Neural cell (in vitro differentiated cells): ENCODE results near the gene DESI2. TPM values are rescaled to one million over a fixed set of nuclear protein-coding genes. Genes with fewer than 3 reads are reported as not detected.

Source experiments
- H2AFZ ChIP-seq: fragments of 200-600, 300-800 bp; sonication (generic), shearing (Covaris generic); 2 replicates; pipeline ENCODE4 v1.6.0; 2014; ENCODE audit warnings: low read depth, mild to moderate bottlenecking, antibody characterized with exemption, low read length, moderate library complexity
- H3F3A ChIP-seq: fragments of 200-600 bp; shearing (Covaris generic); 2 replicates; pipeline ENCODE4 v1.6.1; 2016; ENCODE audit warnings: mild to moderate bottlenecking, moderate library complexity, mixed read lengths, antibody characterized with exemption, low read length; ENCODE audit not compliant: insufficient read depth, poor library complexity, severe bottlenecking
- H3K27ac ChIP-seq: fragments of 200-600, 300-800 bp; sonication (generic), shearing (Covaris generic); 2 replicates; pipeline ENCODE4 v1.5.1; 2014; ENCODE audit warnings: mild to moderate bottlenecking, low read length, moderate library complexity
- H3K27me3 ChIP-seq: fragments of 300-800, 200-600 bp; sonication (generic), shearing (Covaris generic); 2 replicates; pipeline ENCODE4 v1.6.0; 2014; ENCODE audit warnings: mild to moderate bottlenecking, low read depth, low read length, moderate library complexity; ENCODE audit not compliant: insufficient read depth
- H3K36me3 ChIP-seq: fragments of 300-800, 200-600 bp; sonication (generic), shearing (Covaris generic); 2 replicates; pipeline ENCODE4 v1.5.1; 2014; ENCODE audit warnings: mild to moderate bottlenecking, antibody characterized with exemption, low read length, moderate library complexity; ENCODE audit not compliant: insufficient read depth
- H3K4me2 ChIP-seq: fragments of 300-800, 200-600 bp; sonication (generic), shearing (Covaris generic); 2 replicates; pipeline ENCODE4 v1.6.0; 2014; ENCODE audit warnings: mild to moderate bottlenecking, low read length
- H3K4me3 ChIP-seq: fragments of 300-800, 200-600 bp; sonication (generic), shearing (Covaris generic); 2 replicates; pipeline ENCODE4 v1.5.1; 2014; ENCODE audit warnings: mild to moderate bottlenecking, low read length, moderate library complexity
- H3K79me2 ChIP-seq: fragments of 200-600 bp; shearing (Covaris generic); replicated peaks from 2 replicates; pipeline ENCODE4 v1.6.0; 2014; ENCODE audit warnings: mild to moderate bottlenecking, low read length, moderate library complexity; ENCODE audit not compliant: insufficient read depth
- H3K9ac ChIP-seq: fragments of 300-800, 200-600 bp; sonication (generic), shearing (Covaris generic); 2 replicates; pipeline ENCODE4 v1.6.1; 2016; ENCODE audit warnings: mild to moderate bottlenecking, low read length, mixed read lengths
- H3K9me2 ChIP-seq: fragments of 200-600 bp; shearing (Covaris generic); 2 replicates; pipeline ENCODE4 v1.6.1; 2016; ENCODE audit warnings: mild to moderate bottlenecking, low read length, mixed read lengths; ENCODE audit not compliant: insufficient read depth
- H3K9me3 ChIP-seq: fragments of 200-600, 300-800 bp; sonication (generic), shearing (Covaris generic); 2 replicates; pipeline ENCODE4 v1.6.1; 2016; ENCODE audit warnings: mild to moderate bottlenecking, mixed run types, low read length, moderate library complexity, mixed read lengths
- H4K20me1 ChIP-seq: fragments of 200-600 bp; shearing (Covaris generic); 2 replicates; pipeline ENCODE4 v1.6.1; 2016; ENCODE audit warnings: mild to moderate bottlenecking, mixed run types; ENCODE audit not compliant: insufficient read depth
- EP300 ChIP-seq: fragments of 450-650 bp; conservative IDR thresholded peaks from 2 replicates; pipeline ENCODE4 v1.6.1; 2014; ENCODE audit warnings: antibody characterized with exemption, mild to moderate bottlenecking, moderate library complexity; ENCODE audit not compliant: poor library complexity, severe bottlenecking
- EZH2 ChIP-seq: fragments of 200-600, 300-800 bp; shearing (Covaris generic), sonication (generic); IDR thresholded peaks from 2 replicates; pipeline ENCODE4 v1.6.1; 2014; ENCODE audit warnings: antibody characterized with exemption, low read length, borderline replicate concordance, mild to moderate bottlenecking; ENCODE audit not compliant: insufficient read depth, poor library complexity, severe bottlenecking
- MXI1 ChIP-seq: fragments of 450-650 bp; conservative IDR thresholded peaks from 2 replicates; pipeline ENCODE4 v1.6.1; 2014; ENCODE audit warnings: antibody characterized with exemption, mild to moderate bottlenecking; ENCODE audit not compliant: poor library complexity, severe bottlenecking
- POLR2AphosphoS5 ChIP-seq: IDR thresholded peaks from 2 replicates; pipeline ENCODE4 v1.6.1; 2012
- RAD21 ChIP-seq: fragments of 450-650 bp; conservative IDR thresholded peaks from 2 replicates; pipeline ENCODE4 v1.6.1; 2014; ENCODE audit warnings: antibody characterized with exemption, mild to moderate bottlenecking, moderate library complexity
- SMC3 ChIP-seq: fragments of 450-650 bp; conservative IDR thresholded peaks from 2 replicates; pipeline ENCODE4 v1.6.1; 2014; ENCODE audit warnings: antibody characterized with exemption, mild to moderate bottlenecking, moderate library complexity; ENCODE audit not compliant: poor library complexity
- TAF1 ChIP-seq: IDR thresholded peaks from 2 replicates; pipeline ENCODE4 v1.6.1; 2012; ENCODE audit warnings: low read depth
- polyA plus RNA-seq: library from polyadenylated mRNA; depleted of rRNA; stranded (reverse); fragments of >200 nt; gene quantifications from 2 replicates; pipeline ENCODE4 v1.2.3, GENCODE V29; 2014
- TF ChIP-seq, protein P1 (sequence below): fragments of 450-650 bp; IDR thresholded peaks from 2 replicates; pipeline ENCODE4 v1.5.1; 2014; ENCODE audit warnings: antibody characterized with exemption, mild to moderate bottlenecking, moderate library complexity; ENCODE audit not compliant: poor library complexity, severe bottlenecking
- TF ChIP-seq, protein P2 (sequence below): IDR thresholded peaks from 2 replicates; pipeline ENCODE4 v1.6.1; 2012; ENCODE audit warnings: borderline replicate concordance

Gene DESI2
- polyA plus RNA-seq, 1 donor from 2014 or later, result 30.8 TPM

DNA sequence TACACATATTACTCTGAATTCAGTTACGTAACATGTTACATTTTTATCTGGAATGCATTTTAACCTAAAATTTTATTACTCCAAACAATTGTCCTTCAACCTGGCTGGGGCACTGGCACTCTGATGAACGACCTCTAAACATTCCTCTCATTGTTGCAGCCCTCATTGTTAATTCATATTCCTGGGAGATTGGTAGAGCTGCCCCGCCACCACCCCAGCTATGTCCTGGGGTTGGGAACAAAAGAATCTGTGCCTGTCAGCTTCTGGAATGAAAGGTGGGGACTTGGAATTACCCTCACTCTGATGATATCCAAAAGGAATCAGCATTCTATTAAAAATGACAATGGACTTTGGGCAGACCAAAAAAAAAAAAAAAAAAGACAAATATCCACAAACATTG, 38.0 kb upstream of the DESI2 start:
- TF ChIP-seq MXI1 (no peak), POLR2AphosphoS5 (no peak), SMC3 (no peak), RAD21 (no peak), TAF1 (no peak), EZH2 (no peak), EP300 (no peak)
- TF ChIP-seq, protein P1, sequence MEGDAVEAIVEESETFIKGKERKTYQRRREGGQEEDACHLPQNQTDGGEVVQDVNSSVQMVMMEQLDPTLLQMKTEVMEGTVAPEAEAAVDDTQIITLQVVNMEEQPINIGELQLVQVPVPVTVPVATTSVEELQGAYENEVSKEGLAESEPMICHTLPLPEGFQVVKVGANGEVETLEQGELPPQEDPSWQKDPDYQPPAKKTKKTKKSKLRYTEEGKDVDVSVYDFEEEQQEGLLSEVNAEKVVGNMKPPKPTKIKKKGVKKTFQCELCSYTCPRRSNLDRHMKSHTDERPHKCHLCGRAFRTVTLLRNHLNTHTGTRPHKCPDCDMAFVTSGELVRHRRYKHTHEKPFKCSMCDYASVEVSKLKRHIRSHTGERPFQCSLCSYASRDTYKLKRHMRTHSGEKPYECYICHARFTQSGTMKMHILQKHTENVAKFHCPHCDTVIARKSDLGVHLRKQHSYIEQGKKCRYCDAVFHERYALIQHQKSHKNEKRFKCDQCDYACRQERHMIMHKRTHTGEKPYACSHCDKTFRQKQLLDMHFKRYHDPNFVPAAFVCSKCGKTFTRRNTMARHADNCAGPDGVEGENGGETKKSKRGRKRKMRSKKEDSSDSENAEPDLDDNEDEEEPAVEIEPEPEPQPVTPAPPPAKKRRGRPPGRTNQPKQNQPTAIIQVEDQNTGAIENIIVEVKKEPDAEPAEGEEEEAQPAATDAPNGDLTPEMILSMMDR, result no peak
- TF ChIP-seq, protein P2, sequence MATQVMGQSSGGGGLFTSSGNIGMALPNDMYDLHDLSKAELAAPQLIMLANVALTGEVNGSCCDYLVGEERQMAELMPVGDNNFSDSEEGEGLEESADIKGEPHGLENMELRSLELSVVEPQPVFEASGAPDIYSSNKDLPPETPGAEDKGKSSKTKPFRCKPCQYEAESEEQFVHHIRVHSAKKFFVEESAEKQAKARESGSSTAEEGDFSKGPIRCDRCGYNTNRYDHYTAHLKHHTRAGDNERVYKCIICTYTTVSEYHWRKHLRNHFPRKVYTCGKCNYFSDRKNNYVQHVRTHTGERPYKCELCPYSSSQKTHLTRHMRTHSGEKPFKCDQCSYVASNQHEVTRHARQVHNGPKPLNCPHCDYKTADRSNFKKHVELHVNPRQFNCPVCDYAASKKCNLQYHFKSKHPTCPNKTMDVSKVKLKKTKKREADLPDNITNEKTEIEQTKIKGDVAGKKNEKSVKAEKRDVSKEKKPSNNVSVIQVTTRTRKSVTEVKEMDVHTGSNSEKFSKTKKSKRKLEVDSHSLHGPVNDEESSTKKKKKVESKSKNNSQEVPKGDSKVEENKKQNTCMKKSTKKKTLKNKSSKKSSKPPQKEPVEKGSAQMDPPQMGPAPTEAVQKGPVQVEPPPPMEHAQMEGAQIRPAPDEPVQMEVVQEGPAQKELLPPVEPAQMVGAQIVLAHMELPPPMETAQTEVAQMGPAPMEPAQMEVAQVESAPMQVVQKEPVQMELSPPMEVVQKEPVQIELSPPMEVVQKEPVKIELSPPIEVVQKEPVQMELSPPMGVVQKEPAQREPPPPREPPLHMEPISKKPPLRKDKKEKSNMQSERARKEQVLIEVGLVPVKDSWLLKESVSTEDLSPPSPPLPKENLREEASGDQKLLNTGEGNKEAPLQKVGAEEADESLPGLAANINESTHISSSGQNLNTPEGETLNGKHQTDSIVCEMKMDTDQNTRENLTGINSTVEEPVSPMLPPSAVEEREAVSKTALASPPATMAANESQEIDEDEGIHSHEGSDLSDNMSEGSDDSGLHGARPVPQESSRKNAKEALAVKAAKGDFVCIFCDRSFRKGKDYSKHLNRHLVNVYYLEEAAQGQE, result no peak
- H2AFZ ChIP-seq, result no peak overlapping the region
- H3F3A ChIP-seq, result no peaks in the 10 kb centered on the region
- H3K27me3 ChIP-seq, result no peaks in the 10 kb centered on the region
- no peak overlapping the region for H3K9ac ChIP-seq
- no peaks in the 10 kb centered on the region for H3K9me3 ChIP-seq
- H3K4me3 ChIP-seq, result no peak overlapping the region
- H3K36me3 ChIP-seq, result no peaks in the 10 kb centered on the region
- peak overlapping the region; percentile 16 for H3K27ac ChIP-seq
- H4K20me1 ChIP-seq, result no peaks in the 10 kb centered on the region
- H3K79me2 ChIP-seq, result no peaks in the 10 kb centered on the region
- H3K4me2 ChIP-seq, result no peak overlapping the region
- no peaks in the 10 kb centered on the region for H3K9me2 ChIP-seq

DNA sequence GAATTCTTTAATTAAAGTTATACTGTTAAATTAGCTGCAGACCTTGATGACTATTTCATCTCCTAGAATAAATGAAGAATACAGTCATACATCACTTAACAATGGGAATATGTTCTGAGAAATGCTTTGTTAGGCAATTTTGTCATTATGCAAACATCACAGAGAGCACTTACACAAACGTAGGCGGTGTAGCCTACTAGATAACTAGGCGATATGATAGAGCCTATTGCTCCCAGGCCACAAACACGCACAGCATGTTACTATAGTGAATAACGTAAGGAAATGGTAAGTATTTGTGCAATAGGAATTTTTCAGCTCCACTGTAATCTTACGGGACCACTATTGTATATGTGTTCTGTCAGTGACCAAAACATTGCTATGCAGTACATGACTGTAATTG, 37.6 kb upstream of the DESI2 start:
- no peaks in the 10 kb centered on the region for H3K9me2 ChIP-seq
- no peaks in the 10 kb centered on the region for H3K36me3 ChIP-seq
- H3K9me3 ChIP-seq, result no peaks in the 10 kb centered on the region
- H3K4me3 ChIP-seq, result no peak overlapping the region
- peak overlapping the region; percentile 16 for H3K27ac ChIP-seq
- H3K79me2 ChIP-seq, result no peaks in the 10 kb centered on the region
- no peaks in the 10 kb centered on the region for H3K27me3 ChIP-seq
- no peak for TF ChIP-seq RAD21
- TF ChIP-seq POLR2AphosphoS5, result peak; percentile 11
- no peak overlapping the region for H2AFZ ChIP-seq
- no peak overlapping the region for H3K9ac ChIP-seq
- no peak overlapping the region for H3K4me2 ChIP-seq
- H4K20me1 ChIP-seq, result no peaks in the 10 kb centered on the region
- H3F3A ChIP-seq, result no peaks in the 10 kb centered on the region

DNA sequence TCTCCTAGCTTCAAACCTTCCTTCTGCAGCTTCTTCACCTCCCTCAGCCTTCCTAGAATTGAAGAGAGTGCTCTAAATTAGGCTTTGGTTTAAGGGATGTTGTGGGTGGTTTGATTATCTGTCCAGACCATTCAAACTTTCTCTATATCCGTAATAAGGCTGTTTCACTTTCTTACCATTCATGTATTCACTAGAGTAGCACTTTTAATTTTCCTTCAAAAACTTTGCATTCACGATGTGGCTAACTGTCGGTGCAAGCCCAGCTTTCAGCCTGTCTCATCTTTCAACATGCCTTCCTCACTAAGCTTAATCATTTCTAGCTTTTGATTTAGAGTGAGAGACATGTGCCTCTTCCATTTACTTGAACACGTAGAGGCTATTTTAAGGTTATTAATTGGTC, 26.2 kb upstream of the DESI2 start:
- Histone ChIP-seq H3K27me3 (no peaks in the 10 kb centered on the region), H3K79me2 (no peaks in the 10 kb centered on the region), H3K4me2 (no peak overlapping the region), H3K27ac (no peak overlapping the region), H3K36me3 (no peaks in the 10 kb centered on the region), H3K4me3 (no peak overlapping the region), H3K9ac (no peak overlapping the region), H2AFZ (no peak overlapping the region), H4K20me1 (no peaks in the 10 kb centered on the region), H3K9me3 (no peaks in the 10 kb centered on the region), H3F3A (no peaks in the 10 kb centered on the region), H3K9me2 (no peaks in the 10 kb centered on the region)
- TF ChIP-seq MXI1, result no peak
